K562 (cell line): ENCODE results near the gene STEAP2. TPM values are rescaled to one million over a fixed set of nuclear protein-coding genes. Genes with fewer than 3 reads are reported as not detected.

ENCODE experiments used
- ATAC-seq: fragments of 200-7000 bp; cut with Tn5 transposase; 3 replicates; pipeline ENCODE4 v1.9.1; 2020; ENCODE audit warnings: moderate library complexity
- BruUV-seq: library from RNA; stranded (reverse); fragments of 400-500 nt; replicated peaks from 2 replicates; lab custom pipeline; 2021; lab: Mats Ljungman, UMichigan
- CTCF ChIA-PET: fragments of 300-600 bp; formaldehyde crosslinking; extraction: SDS; loops from one replicate; lab custom pipeline; 2021; ENCODE audit warnings: low intra/inter-chr PET ratio; lab: Yijun Ruan, JAX
- POLR2A ChIA-PET: fragments of 300-600, 350-650 bp; sonication (Branson Sonifier 250); formaldehyde crosslinking; extraction: SDS; loops from one replicate; lab custom pipeline; 2021; ENCODE audit warnings: antibody characterized with exemption, inconsistent platforms; lab: Yijun Ruan, JAX
- DNase-seq, 4 experiments: peaks; one replicate each; pipeline versions ENCODE4 v3.0.0 to v3.0.0-alpha.2; 2011 to 2018; ENCODE audit warnings: low spot score in 3 of 4, mixed read lengths in 3 of 4; ENCODE audit errors: extremely low read depth in 1 of 4
- FAIRE-seq: peaks from 2 replicates; lab custom pipeline; 2011; peaks lifted over from hg19 to GRCh38; lab: Jason Lieb, UNC
- H2AFZ ChIP-seq: 2 replicates; pipeline ENCODE4 v1.6.0; 2011; ENCODE audit warnings: low read depth, low read length, control low read depth, inconsistent platforms
- H3K27ac ChIP-seq: fragments of 200-600 bp; 3 replicates; pipeline ENCODE4 v1.8.0; 2011; ENCODE audit warnings: low read depth, mild to moderate bottlenecking, control low read depth, inconsistent platforms, low read length, moderate library complexity, mixed read lengths; ENCODE audit errors: extremely low read depth
- H3K27me3 ChIP-seq, 2 experiments: fragments of 300-600 bp in 1 of 2; 2 replicates in 1 of 2; 3 replicates in 1 of 2; pipeline versions ENCODE4 v1.6.0 to v1.8.0; 2011; ENCODE audit warnings: inconsistent platforms in 2 of 2, low read length in 2 of 2, mild to moderate bottlenecking in 1 of 2, mixed read lengths in 1 of 2, moderate library complexity in 1 of 2; ENCODE audit not compliant: control insufficient read depth in 2 of 2, insufficient read depth in 2 of 2
- H3K36me3 ChIP-seq: fragments of 300-600 bp; 3 replicates; pipeline ENCODE4 v1.8.0; 2011; ENCODE audit warnings: mild to moderate bottlenecking, low read length, inconsistent platforms; ENCODE audit not compliant: control insufficient read depth, insufficient read depth
- H3K4me1 ChIP-seq, 2 experiments: fragments of 200-600 bp in 1 of 2; replicated peaks in 1 of 2; 2 replicates in 1 of 2; 3 replicates in 1 of 2; pipeline versions ENCODE4 v1.5.1 to v1.8.0; 2011; ENCODE audit warnings: inconsistent platforms in 2 of 2, low read length in 2 of 2, mild to moderate bottlenecking in 1 of 2, mixed read lengths in 1 of 2, moderate library complexity in 1 of 2; ENCODE audit not compliant: control insufficient read depth in 2 of 2, insufficient read depth in 2 of 2
- H3K4me2 ChIP-seq: 2 replicates; pipeline ENCODE4 v1.6.1; 2011; ENCODE audit warnings: low read length, control low read depth, inconsistent platforms, mixed read lengths; ENCODE audit not compliant: insufficient read depth
- H3K4me3 ChIP-seq: fragments of 200-600 bp; sonication (generic), shearing (Covaris generic); 2 replicates; pipeline ENCODE4 v1.5.1; 2016; ENCODE audit warnings: control low read depth, inconsistent platforms
- H3K79me2 ChIP-seq: fragments of 200-600 bp; 3 replicates; pipeline ENCODE4 v1.8.0; 2011; ENCODE audit warnings: low read length, inconsistent platforms; ENCODE audit not compliant: control insufficient read depth, insufficient read depth
- H3K9ac ChIP-seq, 2 experiments: 2 replicates each; pipeline versions ENCODE4 v1.6.0 to v1.6.1; 2011; ENCODE audit warnings: low read depth in 2 of 2, low read length in 2 of 2, control low read depth in 1 of 2, inconsistent platforms in 1 of 2, mild to moderate bottlenecking in 1 of 2, mixed read lengths in 1 of 2; ENCODE audit not compliant: insufficient read depth in 1 of 2
- H3K9me1 ChIP-seq: one replicate; pipeline ENCODE4 v1.6.0; 2011; ENCODE audit warnings: inconsistent platforms, mild to moderate bottlenecking, low read length, moderate library complexity; ENCODE audit not compliant: control insufficient read depth, insufficient read depth
- H3K9me3 ChIP-seq: replicated peaks from 2 replicates; pipeline ENCODE4 v1.5.1; 2011; ENCODE audit warnings: low read depth, low read length, inconsistent platforms; ENCODE audit not compliant: control insufficient read depth, insufficient read depth
- H4K20me1 ChIP-seq: replicated peaks from 2 replicates; pipeline ENCODE4 v1.6.1; 2011; ENCODE audit warnings: low read length, inconsistent platforms, mixed read lengths; ENCODE audit not compliant: control insufficient read depth, insufficient read depth
- ARID3A ChIP-seq: IDR thresholded peaks from 2 replicates; pipeline ENCODE4 v1.6.1; 2012; ENCODE audit warnings: low read depth, low read length, improper control_type of control experiment, borderline replicate concordance
- CCAR2 ChIP-seq: fragments of 200-400 bp; formaldehyde crosslinking; IDR thresholded peaks from 2 replicates; pipeline ENCODE4 v1.6.1; 2017; ENCODE audit warnings: mild to moderate bottlenecking, low read depth, low read length
- CREB1 ChIP-seq, 2 experiments: sonication (generic) in 1 of 2; formaldehyde crosslinking in 1 of 2; IDR thresholded peaks; 2 replicates each; pipeline versions ENCODE4 v1.6.1 to v1.8.0; 2012 to 2022; ENCODE audit warnings: inconsistent platforms in 1 of 2, mild to moderate bottlenecking in 1 of 2, missing genetic modification reagents in 1 of 2, moderate library complexity in 1 of 2
- MTA1 ChIP-seq: fragments of 450-650 bp; IDR thresholded peaks from 2 replicates; pipeline ENCODE4 v1.6.1; 2017; ENCODE audit warnings: borderline replicate concordance
- MTF1 ChIP-seq: fragments of 250-450 bp; sonication (Bioruptor Pico); IDR thresholded peaks from 2 replicates; pipeline ENCODE4 v1.9.0; 2021; ENCODE audit warnings: moderate library complexity, mild to moderate bottlenecking, inconsistent platforms, borderline replicate concordance
- RFX1 ChIP-seq: fragments of 450-650 bp; IDR thresholded peaks from 2 replicates; pipeline ENCODE4 v1.6.1; 2016; ENCODE audit warnings: mild to moderate bottlenecking, moderate library complexity
- TSHZ1 ChIP-seq: fragments of 250-450 bp; sonication (Bioruptor Pico); IDR thresholded peaks from 2 replicates; pipeline ENCODE4 v1.4.0; 2020; ENCODE audit warnings: mild to moderate bottlenecking, moderate library complexity
- ZNF436 ChIP-seq: fragments of 250-450, 450-650 bp; sonication (Bioruptor Pico); formaldehyde crosslinking; IDR thresholded peaks from 2 replicates; pipeline ENCODE4 v1.7.0; 2020; ENCODE audit warnings: mild to moderate bottlenecking
- ZNF764 ChIP-seq: fragments of 250-450 bp; sonication (Bioruptor Pico); IDR thresholded peaks from 2 replicates; pipeline ENCODE4 v1.4.0; 2020; ENCODE audit warnings: low read depth, mild to moderate bottlenecking, moderate library complexity
- WGBS: fragments of 100-300 bp; shearing (Covaris generic); methylation state at CpG from one replicate; pipeline ENCODE4 v1.1.6; 2016; ENCODE audit warnings: low coverage, mixed read lengths; ENCODE audit not compliant: insufficient coverage; ENCODE audit errors: missing lambda C conversion rate; 5-methylcytosine and 5-hydroxymethylcytosine counted together
- in situ Hi-C: fragments of 300-500 bp; cut with MboI; formaldehyde crosslinking; loops from 4 replicates; pipeline ENCODE4 v1.15.0; 2018; ENCODE audit warnings: inconsistent platforms, mixed read lengths
- intact Hi-C: fragments of 100-400 bp; cut with micrococcal nuclease; formaldehyde crosslinking; loops from 2 replicates; pipeline ENCODE4 v1.14.2; 2022
- polyA plus RNA-seq, 8 experiments: library from polyadenylated mRNA; depleted of rRNA in 4 of 8; stranded (reverse) in 5 of 8; unstranded in 3 of 8; fragments of >200 nt; fragmentation: Nextera tagmentation in 2 of 8; fragmentation: Illumina TruSeq in 1 of 8; extraction: Ambion mirVana in 2 of 8; extraction: Trizol in 1 of 8; gene quantifications; 2 replicates each; pipeline versions ENCODE4 v1.2.1 to v1.2.3, GENCODE V29; 2011 to 2014; ENCODE audit warnings: inconsistent platforms in 1 of 8, missing spikeins in 1 of 8
- total RNA-seq, 7 experiments: library from RNA; depleted of rRNA in 6 of 7; stranded (reverse); fragments of >200 nt in 6 of 7; fragmentation: Illumina TruSeq in 2 of 7; extraction: Trizol in 2 of 7; gene quantifications; 2 replicates each; pipeline versions ENCODE4 v1.2.1 to v1.2.3, GENCODE V29; 2011 to 2021; ENCODE audit warnings: low replicate concordance in 1 of 7

The STEAP2 gene
- total and polyA plus RNA-seq, 9 of the 15 experiments (the other 6 are each of a cell fraction or from before 2014, with no cell fraction given): 0.02 to 0.03 TPM; not detected in 7

GRCh38 chr7:90248706-90249105 is 37.2 kb downstream of the STEAP2 start:
- WGBS: 4% methylated on average over 3 of the region's 3 CpGs
- Histone ChIP-seq H3K9ac (no peak overlapping the region), H3K4me2 (no peak overlapping the region), H3K4me3 (no peak overlapping the region), H3K27ac (no peak overlapping the region), H4K20me1 (no peaks in the 10 kb centered on the region), H3K27me3 (no peaks in the 10 kb centered on the region; a peak in 1 of 5 replicates), H3K79me2 (no peaks in the 10 kb centered on the region), H3K9me3 (no peaks in the 10 kb centered on the region), H3K4me1 (peaks cover 4 to 9% of the 10 kb centered on the region in 2 experiments; a peak in 2 of 5 replicates), H3K36me3 (no peaks in the 10 kb centered on the region), H3K9me1 (no peaks in the 10 kb centered on the region), H2AFZ (no peak overlapping the region)
- DNase-seq (no peak), ATAC-seq (no peak), FAIRE-seq (no peak)
- intact Hi-C loops (loop anchor here (5.0 kb wide), 1 partner anchor 154 kb away; the partner anchor contains the start of gene CLDN12), in situ Hi-C loops (no loop called here)
- POLR2A ChIA-PET: interaction anchor here (0.6 kb wide), 1 partner anchor 25 kb away, joined by 3 read pairs; no protein-coding TSS in a partner anchor
- no TSS peak for BruUV-seq
- CTCF ChIA-PET: no interaction called here
- TF ChIP-seq ZNF436 (CRISPR knock-in tag) (no peak), CCAR2 (no peak), MTF1 (CRISPR knock-in tag) (no peak), ARID3A (no peak), ZNF764 (no peak), RFX1 (no peak), CREB1 (IDR thresholded peaks at IDR 0.05) (no peak), CREB1 (CRISPR knock-in tag; IDR thresholded peaks at IDR 0.05) (no peak), MTA1 (no peak), TSHZ1 (no peak)
